ENCODE measurements around the gene TTC36. TPM values are rescaled to one million over a fixed set of nuclear protein-coding genes. Genes with fewer than 3 reads are reported as not detected.

TTC36 gene
- total and polyA plus RNA-seq, 2 experiments from 2014 or later, result 3.1 to 4.9 TPM

GRCh38 chr11:118488480-118489109, 38.7 kb upstream of the TTC36 start:
- no peaks in the 10 kb centered on the region for H3K4me1 ChIP-seq (ENCODE audit: insufficient read depth)

GRCh38 chr11:118491041-118491440, 36.2 kb upstream of the TTC36 start:
- H3K36me3 ChIP-seq (replicated peaks; ENCODE audit: insufficient read depth, low read depth), result peaks cover 6% of the 10 kb centered on the region
- no peaks in the 10 kb centered on the region for H3K4me1 ChIP-seq (ENCODE audit: insufficient read depth)
- TF ChIP-seq EZH2phosphoT487 (IDR thresholded peaks at IDR 0.05; ENCODE audit: low read depth, severe bottlenecking, unreplicated experiment), result no peak
- TF ChIP-seq EZH2 (IDR thresholded peaks at IDR 0.05; ENCODE audit: borderline replicate concordance), result no peak
- TF ChIP-seq CTCF (IDR thresholded peaks at IDR 0.05; ENCODE audit: poor library complexity), result no peak

More at GRCh38 chr11:118488480-118489109, 38.7 kb upstream of the TTC36 start:
- no peak overlapping the region for H3K27ac ChIP-seq
- H3K9me3 ChIP-seq (ENCODE audit: low read depth), result no peaks in the 10 kb centered on the region
- H3K4me2 ChIP-seq, result no peak overlapping the region
- no peak overlapping the region for H2AFZ ChIP-seq
- H3K36me3 ChIP-seq (replicated peaks; ENCODE audit: insufficient read depth, low read depth), result no peaks in the 10 kb centered on the region
- WGBS (ENCODE audit: low lambda C conversion rate, missing lambda C conversion rate), result 29% methylated on average over 7 of the region's 7 CpGs
- no peaks in the 10 kb centered on the region for H4K20me1 ChIP-seq (ENCODE audit: insufficient read depth, poor library complexity, severe bottlenecking)
- no peaks in the 10 kb centered on the region for H3K9me2 ChIP-seq (replicated peaks; ENCODE audit: insufficient read depth)
- H3K27me3 ChIP-seq, result no peaks in the 10 kb centered on the region
- DNase-seq (ENCODE audit: low spot score), result peak; percentile 83
- no peaks in the 10 kb centered on the region for H3K79me2 ChIP-seq
- H3K4me3 ChIP-seq, result no peak overlapping the region
- TF ChIP-seq EZH2 (IDR thresholded peaks at IDR 0.05; ENCODE audit: borderline replicate concordance) (no peak), CTCF (IDR thresholded peaks at IDR 0.05; ENCODE audit: poor library complexity) (peak; percentile 88), EZH2phosphoT487 (IDR thresholded peaks at IDR 0.05; ENCODE audit: low read depth, severe bottlenecking, unreplicated experiment) (no peak)

GRCh38 chr11:118497831-118498230, 29.4 kb upstream of the TTC36 start:
- no peak overlapping the region for H3K4me3 ChIP-seq
- no peaks in the 10 kb centered on the region for H3K27me3 ChIP-seq
- no peak overlapping the region for H3K4me2 ChIP-seq
- H3K27ac ChIP-seq, result no peak overlapping the region
- DNase-seq (ENCODE audit: low spot score), result no peak
- H3K9me3 ChIP-seq (ENCODE audit: low read depth), result no peaks in the 10 kb centered on the region
- no peak for TF ChIP-seq EZH2 (IDR thresholded peaks at IDR 0.05; ENCODE audit: borderline replicate concordance)
- TF ChIP-seq CTCF (IDR thresholded peaks at IDR 0.05; ENCODE audit: poor library complexity), result no peak
- no peak for TF ChIP-seq EZH2phosphoT487 (IDR thresholded peaks at IDR 0.05; ENCODE audit: low read depth, severe bottlenecking, unreplicated experiment)
- no peaks in the 10 kb centered on the region for H3K4me1 ChIP-seq (ENCODE audit: insufficient read depth)
- H3K9me2 ChIP-seq (replicated peaks; ENCODE audit: insufficient read depth), result no peaks in the 10 kb centered on the region
- no peaks in the 10 kb centered on the region for H4K20me1 ChIP-seq (ENCODE audit: insufficient read depth, poor library complexity, severe bottlenecking)
- H3K36me3 ChIP-seq (replicated peaks; ENCODE audit: insufficient read depth, low read depth), result peaks cover 6% of the 10 kb centered on the region
- no peak overlapping the region for H2AFZ ChIP-seq
- no peaks in the 10 kb centered on the region for H3K79me2 ChIP-seq
- WGBS (ENCODE audit: low lambda C conversion rate, missing lambda C conversion rate), result 83% methylated on average over 4 of the region's 4 CpGs

More at GRCh38 chr11:118491041-118491440, 36.2 kb upstream of the TTC36 start:
- no peak for DNase-seq (ENCODE audit: low spot score)
- Histone ChIP-seq H4K20me1 (ENCODE audit: insufficient read depth, poor library complexity, severe bottlenecking) (no peaks in the 10 kb centered on the region), H3K27ac (no peak overlapping the region), H3K27me3 (no peaks in the 10 kb centered on the region), H3K9me2 (replicated peaks; ENCODE audit: insufficient read depth) (no peaks in the 10 kb centered on the region), H3K4me3 (no peak overlapping the region), H3K4me2 (no peak overlapping the region), H3K9me3 (ENCODE audit: low read depth) (no peaks in the 10 kb centered on the region), H3K79me2 (no peaks in the 10 kb centered on the region), H2AFZ (no peak overlapping the region)
- WGBS (ENCODE audit: low lambda C conversion rate, missing lambda C conversion rate), result 94% methylated on average over 4 of the region's 4 CpGs
